ENCODE measurements around the gene PLIN4.

DNA sequence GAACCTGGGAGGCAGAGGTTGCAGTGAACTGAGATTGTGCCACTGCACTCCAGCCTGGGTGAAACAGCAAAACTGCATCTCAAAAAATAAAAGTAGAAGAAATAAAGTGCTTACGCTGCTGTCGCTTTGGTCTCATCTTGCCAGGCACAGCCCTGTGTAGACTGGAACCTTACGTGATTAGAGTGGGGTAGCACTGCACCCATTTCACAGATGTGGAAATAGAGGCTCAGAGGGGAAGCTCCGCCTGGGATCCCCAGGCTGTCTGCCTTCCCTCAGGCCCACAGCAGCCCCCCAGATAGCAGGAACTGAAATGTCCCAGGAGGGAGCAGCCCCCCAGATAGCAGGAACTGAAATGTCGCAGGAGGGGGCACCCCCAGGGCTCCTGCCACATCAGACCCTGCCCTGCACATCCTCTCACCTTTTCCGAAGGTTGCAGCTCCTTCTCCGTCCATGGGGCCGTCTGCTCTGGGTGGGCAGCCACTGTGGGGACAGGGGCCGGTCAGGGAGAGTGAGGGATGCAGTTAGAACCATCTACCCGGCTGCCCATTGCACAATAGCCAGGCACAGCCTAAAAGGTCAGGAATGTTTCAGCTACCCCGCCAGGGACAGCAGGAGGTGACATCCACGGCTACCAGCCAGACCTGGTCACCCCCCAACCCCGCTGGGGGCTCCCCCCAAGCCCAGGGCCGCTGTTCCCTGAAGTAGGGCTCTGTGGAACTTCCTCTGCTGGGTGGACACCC lies 1.9 kb downstream of the PLIN4 start:
- TF ChIP-seq, protein P1, sequence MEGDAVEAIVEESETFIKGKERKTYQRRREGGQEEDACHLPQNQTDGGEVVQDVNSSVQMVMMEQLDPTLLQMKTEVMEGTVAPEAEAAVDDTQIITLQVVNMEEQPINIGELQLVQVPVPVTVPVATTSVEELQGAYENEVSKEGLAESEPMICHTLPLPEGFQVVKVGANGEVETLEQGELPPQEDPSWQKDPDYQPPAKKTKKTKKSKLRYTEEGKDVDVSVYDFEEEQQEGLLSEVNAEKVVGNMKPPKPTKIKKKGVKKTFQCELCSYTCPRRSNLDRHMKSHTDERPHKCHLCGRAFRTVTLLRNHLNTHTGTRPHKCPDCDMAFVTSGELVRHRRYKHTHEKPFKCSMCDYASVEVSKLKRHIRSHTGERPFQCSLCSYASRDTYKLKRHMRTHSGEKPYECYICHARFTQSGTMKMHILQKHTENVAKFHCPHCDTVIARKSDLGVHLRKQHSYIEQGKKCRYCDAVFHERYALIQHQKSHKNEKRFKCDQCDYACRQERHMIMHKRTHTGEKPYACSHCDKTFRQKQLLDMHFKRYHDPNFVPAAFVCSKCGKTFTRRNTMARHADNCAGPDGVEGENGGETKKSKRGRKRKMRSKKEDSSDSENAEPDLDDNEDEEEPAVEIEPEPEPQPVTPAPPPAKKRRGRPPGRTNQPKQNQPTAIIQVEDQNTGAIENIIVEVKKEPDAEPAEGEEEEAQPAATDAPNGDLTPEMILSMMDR (conservative IDR thresholded peaks at IDR 0.05 in 1 of 2, IDR thresholded peaks at IDR 0.05 in 1 of 2; ENCODE audit: low read depth in 1 of 2, low read length in 2 of 2), result no peak
- no peak for TF ChIP-seq EZH2 (IDR thresholded peaks at IDR 0.05; ENCODE audit: low read length, missing control alignments)
